ENCODE results near the gene P4HB.

Gene P4HB

DNA sequence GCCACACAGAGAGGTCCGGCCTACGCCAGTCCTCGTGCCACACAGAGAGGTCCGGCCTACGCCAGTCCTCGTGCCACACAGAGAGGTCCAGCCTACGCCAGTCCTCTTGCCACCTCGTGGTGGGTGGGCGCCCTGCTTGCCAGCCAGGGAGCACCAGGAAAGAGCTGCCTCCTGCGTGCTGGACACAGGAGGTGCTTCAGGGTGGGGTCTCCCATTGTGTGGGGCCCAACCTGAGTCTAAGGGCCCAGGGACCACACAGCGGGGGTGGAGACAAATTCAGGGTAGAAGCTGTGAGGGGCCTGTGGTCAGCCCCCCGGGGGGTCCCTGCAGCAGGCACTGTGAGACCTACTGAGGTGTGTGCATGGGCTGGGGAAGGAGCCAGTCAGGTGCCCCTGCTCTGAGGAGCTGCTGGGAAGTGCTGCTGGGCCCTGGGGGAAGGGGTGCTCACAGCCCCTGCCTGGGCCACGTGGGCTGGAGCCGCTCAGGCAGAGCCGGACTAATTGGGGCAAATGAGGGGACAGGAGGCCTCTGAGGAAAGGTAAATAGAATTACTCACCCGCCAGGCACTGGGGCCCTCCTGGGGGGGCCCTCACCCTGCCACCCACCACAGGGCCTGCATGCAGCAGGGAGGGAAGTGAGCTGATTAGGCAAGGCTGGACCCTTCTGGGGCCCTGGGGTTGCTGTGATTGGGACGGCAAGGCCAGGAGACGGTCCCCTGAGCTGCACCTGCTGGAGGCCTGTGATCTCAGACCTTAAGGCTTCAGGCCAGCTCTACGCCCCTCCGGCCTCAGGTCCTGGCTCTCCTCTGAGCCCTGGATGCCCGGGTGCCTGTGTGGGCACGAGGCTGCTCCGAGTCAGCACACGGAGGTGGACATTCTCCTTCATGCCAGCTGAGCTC, 45.3 kb downstream of the P4HB start:
- no peak overlapping the region; the same call in 1 of the 2 replicates for H3K27ac ChIP-seq
- TF ChIP-seq CTCF (conservative IDR thresholded peaks at IDR 0.05; ENCODE audit: low read depth), result no peak
- ChIA-PET CTCF (interaction anchor here (0.7 kb wide), 1 partner anchor 10 kb away, joined by 3 read pairs; no protein-coding TSS in a partner anchor), POLR2A (ENCODE audit: low non-redundant PET) (no interaction called here)
- no peak for DNase-seq (ENCODE audit: low spot score)

GRCh38 chr17:81813861-81814683, 46.3 kb downstream of the P4HB start:
- TF ChIP-seq CTCF (conservative IDR thresholded peaks at IDR 0.05; ENCODE audit: low read depth), result no peak
- ChIA-PET POLR2A (ENCODE audit: low non-redundant PET) (interaction anchor here (0.7 kb wide), 1 partner anchor 13 kb away, joined by 3 read pairs; no protein-coding TSS in a partner anchor), CTCF (no interaction called here)
- DNase-seq (ENCODE audit: low spot score), result no peak
- H3K27ac ChIP-seq, result no peak overlapping the region

DNA sequence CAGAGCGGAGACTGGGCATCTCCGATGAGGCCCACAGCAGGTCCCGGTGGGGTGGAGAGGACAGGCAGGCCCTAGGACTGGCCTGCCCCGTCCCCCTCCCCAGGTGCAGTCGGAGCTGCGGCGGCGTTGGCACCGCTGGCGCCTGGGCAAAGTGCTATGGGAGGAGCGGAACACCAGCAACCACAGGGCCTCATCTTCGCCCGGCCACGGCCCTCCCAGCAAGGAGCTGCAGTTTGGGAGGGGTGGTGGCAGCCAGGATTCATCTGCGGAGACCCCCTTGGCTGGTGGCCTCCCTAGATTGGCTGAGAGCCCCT, 47.0 kb downstream of the P4HB start:
- ChIA-PET CTCF (no interaction called here), POLR2A (ENCODE audit: low non-redundant PET) (interaction anchor here (0.7 kb wide), 1 partner anchor 13 kb away, joined by 3 read pairs; no protein-coding TSS in a partner anchor)

GRCh38 chr17:81812571-81813370, 47.6 kb downstream of the P4HB start:
- POLR2A ChIA-PET (ENCODE audit: low non-redundant PET), result no interaction called here
- CTCF ChIA-PET, result interaction anchor here (1.4 kb wide), 1 partner anchor 10 kb away, joined by 3 read pairs; no protein-coding TSS in a partner anchor
- no peak for TF ChIP-seq CTCF (conservative IDR thresholded peaks at IDR 0.05; ENCODE audit: low read depth)
- no peak for DNase-seq (ENCODE audit: low spot score)
- H3K27ac ChIP-seq, result no peak overlapping the region

More for the DNA sequence above, 47.0 kb downstream of the P4HB start:
- no peak for TF ChIP-seq CTCF (conservative IDR thresholded peaks at IDR 0.05; ENCODE audit: low read depth)
- DNase-seq (ENCODE audit: low spot score), result no peak
- H3K27ac ChIP-seq, result no peak overlapping the region

DNA sequence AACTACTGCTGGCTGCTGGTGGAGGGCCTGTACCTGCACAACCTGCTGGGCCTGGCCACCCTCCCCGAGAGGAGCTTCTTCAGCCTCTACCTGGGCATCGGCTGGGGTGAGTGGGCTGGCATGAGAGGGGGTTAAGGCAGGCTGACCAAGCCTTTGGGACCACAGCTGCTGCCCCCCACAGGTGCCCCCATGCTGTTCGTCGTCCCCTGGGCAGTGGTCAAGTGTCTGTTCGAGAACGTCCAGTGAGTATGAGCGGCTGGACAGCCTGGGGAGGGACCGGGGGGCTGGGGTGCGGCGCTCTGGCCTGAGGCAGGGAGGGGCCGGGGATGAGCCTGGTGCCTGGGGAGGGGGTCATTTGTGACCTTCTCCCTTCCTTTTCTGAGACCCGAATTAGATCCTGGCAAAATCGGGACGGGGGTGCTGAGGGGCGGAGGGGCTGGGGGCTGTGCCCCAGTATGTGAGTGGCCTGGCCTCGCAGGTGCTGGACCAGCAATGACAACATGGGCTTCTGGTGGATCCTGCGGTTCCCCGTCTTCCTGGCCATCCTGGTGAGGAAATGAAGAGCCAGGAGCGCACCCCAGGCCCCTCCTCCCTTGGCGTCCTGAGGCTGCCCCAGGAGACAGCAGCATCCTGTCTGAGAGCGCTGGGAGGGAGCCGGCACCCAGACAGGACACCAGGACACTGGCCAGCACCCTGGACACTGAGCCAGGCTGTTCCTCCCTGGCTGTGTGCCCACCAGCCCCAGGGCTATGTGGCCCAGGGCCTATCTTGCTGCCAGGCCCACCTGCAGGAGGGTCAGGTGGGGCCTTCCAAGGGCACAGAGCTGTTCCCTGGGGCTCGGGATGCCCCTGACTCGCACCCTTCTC, 48.4 kb downstream of the P4HB start:
- DNase-seq (ENCODE audit: low spot score), result no peak
- POLR2A ChIA-PET (ENCODE audit: low non-redundant PET), result no interaction called here
- H3K27ac ChIP-seq, result no peak overlapping the region
- CTCF ChIA-PET, result interaction anchor here (1.4 kb wide), 1 partner anchor 10 kb away, joined by 3 read pairs; no protein-coding TSS in a partner anchor
- no peak for TF ChIP-seq CTCF (conservative IDR thresholded peaks at IDR 0.05; ENCODE audit: low read depth)
